ENCODE measurements around the gene UBE2D2.

DNA sequence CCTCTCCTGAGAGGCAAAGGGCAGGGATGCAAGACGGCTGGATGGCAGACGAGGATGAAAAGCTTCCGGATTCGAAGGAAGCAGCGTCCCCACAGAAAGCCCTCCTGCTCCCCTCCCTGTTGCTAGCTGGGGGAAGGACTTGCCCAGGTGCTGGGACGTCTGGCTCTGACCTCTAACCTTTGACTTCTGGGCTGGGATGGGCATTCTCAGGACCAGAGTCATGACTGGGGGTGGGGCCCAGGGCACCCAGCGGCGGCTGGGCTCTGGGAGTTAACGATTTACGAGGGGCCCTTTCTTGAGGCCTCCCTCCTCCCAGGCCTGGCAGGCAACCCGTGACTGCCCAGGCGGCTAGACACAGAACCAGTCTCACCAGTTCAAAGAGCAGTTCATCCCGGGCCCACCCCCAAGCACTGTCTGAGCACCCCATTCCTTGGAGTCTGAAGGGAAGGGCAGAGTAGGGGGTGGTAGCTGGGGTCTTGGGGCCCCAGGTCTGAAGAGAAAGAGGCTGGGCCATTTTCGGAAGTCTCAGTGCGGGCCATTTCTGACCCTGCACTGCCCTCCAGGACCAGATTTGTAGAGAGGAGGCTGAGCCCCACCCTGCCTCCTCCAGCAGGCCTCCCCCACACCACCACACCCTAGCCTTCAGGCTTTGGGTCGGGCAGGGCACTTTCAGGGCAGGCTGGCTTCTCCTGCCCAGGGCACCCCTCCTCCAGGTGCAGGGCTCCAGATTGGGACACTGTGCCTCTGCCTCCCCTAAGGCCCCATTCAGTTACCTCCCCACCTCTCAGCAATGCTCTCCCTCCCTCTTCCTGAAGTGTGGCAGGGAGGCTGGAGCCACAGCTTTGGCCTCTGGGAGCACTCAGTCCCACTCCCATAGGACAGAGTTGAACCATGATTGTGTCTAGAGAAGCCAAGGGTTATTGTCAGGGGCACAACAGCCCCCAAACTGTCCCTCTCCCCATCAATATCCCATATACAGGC is 82.0 kb downstream of the UBE2D2 start:
- no peak for TF ChIP-seq POLR2A (IDR thresholded peaks at IDR 0.05)
- no peak for TF ChIP-seq CTCF (IDR thresholded peaks at IDR 0.05)

Measured in gastroesophageal sphincter (tissue), 3 donors.